Esophagus muscularis mucosa (tissue), 4 donors: ENCODE results near the gene VMA21.

Experiments used
- CTCF ChIP-seq, 3 experiments: fragments of 200-600 bp in 2 of 3; fragments of 450-650 bp in 1 of 3; sonication (generic) in 2 of 3; IDR thresholded peaks; one replicate each; pipeline ENCODE4 v1.5.1; 2017 to 2019; ENCODE audit warnings: antibody characterized with exemption in 3 of 3, mild to moderate bottlenecking in 2 of 3, moderate library complexity in 1 of 3
- EP300 ChIP-seq: sonication (generic); formaldehyde crosslinking; IDR thresholded peaks from one replicate; pipeline ENCODE4 v1.6.1; 2017; ENCODE audit warnings: antibody characterized with exemption
- POLR2A ChIP-seq: fragments of 450-650 bp; IDR thresholded peaks from one replicate; pipeline ENCODE4 v1.6.1; 2017; ENCODE audit warnings: antibody characterized with exemption, moderate library complexity, mild to moderate bottlenecking, low read depth
- POLR2AphosphoS5 ChIP-seq, 2 donors: sonication (generic); formaldehyde crosslinking; IDR thresholded peaks; one replicate each; pipeline ENCODE4 v1.6.1; 2017; ENCODE audit warnings: antibody characterized with exemption in 2 of 2

GRCh38 chrX:151448509-151448908 is 51.5 kb downstream of the VMA21 start:
- TF ChIP-seq CTCF (IDR thresholded peaks at IDR 0.05): no peak
- TF ChIP-seq POLR2A: no peak
- TF ChIP-seq EP300: no peak
- TF ChIP-seq POLR2AphosphoS5 (IDR thresholded peaks at IDR 0.05): no peak
